Endothelial cell of hepatic sinusoid (primary cell): ENCODE results near the gene KIRREL3.

ENCODE experiments used
- in situ Hi-C: cut with HindIII; loops from 2 replicates; pipeline ENCODE4 v1.10.0; 2017; ENCODE audit warnings: low sequenced_read_pairs

KIRREL3 gene

GRCh38 chr11:126464796-126465195 lies 535.8 kb downstream of the KIRREL3 start:
- in situ Hi-C loops, result loop anchor here (5.0 kb wide), 3 partner anchors 37 to 78 kb away; no protein-coding TSS in a partner anchor

- in situ Hi-C loops, result no loop called here
Observed at GRCh38 chr11:126462422-126462821, 538.1 kb downstream of the KIRREL3 start.

- in situ Hi-C loops, result no loop called here
Observed at GRCh38 chr11:126461996-126462395, 538.6 kb downstream of the KIRREL3 start.

- in situ Hi-C loops, result no loop called here
Observed at GRCh38 chr11:126461096-126461440, 539.5 kb downstream of the KIRREL3 start.

GRCh38 chr11:126460417-126461095 lies 540.0 kb downstream of the KIRREL3 start:
- in situ Hi-C loops, result no loop called here

GRCh38 chr11:126459691-126460281 lies 540.8 kb downstream of the KIRREL3 start:
- in situ Hi-C loops, result no loop called here

- in situ Hi-C loops, result no loop called here
Observed at GRCh38 chr11:126457817-126458216, 542.8 kb downstream of the KIRREL3 start.

- in situ Hi-C loops, result no loop called here
Observed at GRCh38 chr11:126456783-126457542, 543.6 kb downstream of the KIRREL3 start.

GRCh38 chr11:126456089-126456488 lies 544.5 kb downstream of the KIRREL3 start:
- in situ Hi-C loops, result no loop called here

- in situ Hi-C loops, result no loop called here
Observed at GRCh38 chr11:126452241-126453101, 548.1 kb downstream of the KIRREL3 start.

- in situ Hi-C loops, result no loop called here
Observed at GRCh38 chr11:126451211-126451802, 549.3 kb downstream of the KIRREL3 start.

- in situ Hi-C loops, result no loop called here
Observed at GRCh38 chr11:126450806-126451205, 549.8 kb downstream of the KIRREL3 start.

GRCh38 chr11:126450198-126450597 lies 550.4 kb downstream of the KIRREL3 start:
- in situ Hi-C loops, result no loop called here

- in situ Hi-C loops, result loop anchor here (10.0 kb wide), 1 partner anchor 548 kb away; no protein-coding TSS in a partner anchor
Observed at GRCh38 chr11:126446581-126446980, 554.0 kb downstream of the KIRREL3 start.

GRCh38 chr11:126444072-126444471 lies 556.5 kb downstream of the KIRREL3 start:
- in situ Hi-C loops, result loop anchor here (10.0 kb wide), 1 partner anchor 551 kb away; no protein-coding TSS in a partner anchor

GRCh38 chr11:126443120-126443519 lies 557.5 kb downstream of the KIRREL3 start:
- in situ Hi-C loops, result loop anchor here (10.0 kb wide), 1 partner anchor 552 kb away; no protein-coding TSS in a partner anchor

GRCh38 chr11:126440792-126441514 lies 559.6 kb downstream of the KIRREL3 start:
- in situ Hi-C loops, result loop anchor here (10.0 kb wide), 1 partner anchor 554 kb away; no protein-coding TSS in a partner anchor

GRCh38 chr11:126440276-126440675 lies 560.3 kb downstream of the KIRREL3 start:
- in situ Hi-C loops, result loop anchor here (10.0 kb wide), 1 partner anchor 555 kb away; no protein-coding TSS in a partner anchor

- in situ Hi-C loops, result no loop called here
Observed at GRCh38 chr11:126438691-126439090, 561.9 kb downstream of the KIRREL3 start.

GRCh38 chr11:126438272-126438671 lies 562.3 kb downstream of the KIRREL3 start:
- in situ Hi-C loops, result no loop called here
